Neural cell (in vitro differentiated cells): ENCODE results near the gene GAMT.

Source experiments
- RAD21 ChIP-seq: fragments of 450-650 bp; conservative IDR thresholded peaks from 2 replicates; pipeline ENCODE4 v1.6.1; 2014; ENCODE audit warnings: antibody characterized with exemption, mild to moderate bottlenecking, moderate library complexity
- REST ChIP-seq: IDR thresholded peaks from 2 replicates; pipeline ENCODE4 v1.6.1; 2012; ENCODE audit warnings: borderline replicate concordance
- TAF1 ChIP-seq: IDR thresholded peaks from 2 replicates; pipeline ENCODE4 v1.6.1; 2012; ENCODE audit warnings: low read depth
- TF ChIP-seq, protein P1 (sequence below): fragments of 450-650 bp; IDR thresholded peaks from 2 replicates; pipeline ENCODE4 v1.5.1; 2014; ENCODE audit warnings: antibody characterized with exemption, mild to moderate bottlenecking, moderate library complexity; ENCODE audit not compliant: poor library complexity, severe bottlenecking

DNA sequence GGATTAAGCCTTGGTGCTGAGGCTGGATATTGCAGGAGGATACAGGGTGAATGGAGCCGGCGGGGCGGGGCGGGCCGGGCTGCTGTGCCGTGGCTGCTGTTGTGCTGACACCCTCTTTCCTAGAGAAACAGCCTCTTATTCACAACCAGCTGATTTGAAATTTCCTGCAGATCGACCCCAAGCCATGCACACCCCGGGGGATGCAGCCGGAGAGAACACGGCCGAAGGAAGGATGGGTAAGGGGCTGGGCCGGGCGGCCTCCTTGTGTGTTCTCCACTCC is 17.1 kb upstream of the GAMT start:
- TF ChIP-seq REST (no peak), TAF1 (no peak), RAD21 (no peak)
- TF ChIP-seq, protein P1, sequence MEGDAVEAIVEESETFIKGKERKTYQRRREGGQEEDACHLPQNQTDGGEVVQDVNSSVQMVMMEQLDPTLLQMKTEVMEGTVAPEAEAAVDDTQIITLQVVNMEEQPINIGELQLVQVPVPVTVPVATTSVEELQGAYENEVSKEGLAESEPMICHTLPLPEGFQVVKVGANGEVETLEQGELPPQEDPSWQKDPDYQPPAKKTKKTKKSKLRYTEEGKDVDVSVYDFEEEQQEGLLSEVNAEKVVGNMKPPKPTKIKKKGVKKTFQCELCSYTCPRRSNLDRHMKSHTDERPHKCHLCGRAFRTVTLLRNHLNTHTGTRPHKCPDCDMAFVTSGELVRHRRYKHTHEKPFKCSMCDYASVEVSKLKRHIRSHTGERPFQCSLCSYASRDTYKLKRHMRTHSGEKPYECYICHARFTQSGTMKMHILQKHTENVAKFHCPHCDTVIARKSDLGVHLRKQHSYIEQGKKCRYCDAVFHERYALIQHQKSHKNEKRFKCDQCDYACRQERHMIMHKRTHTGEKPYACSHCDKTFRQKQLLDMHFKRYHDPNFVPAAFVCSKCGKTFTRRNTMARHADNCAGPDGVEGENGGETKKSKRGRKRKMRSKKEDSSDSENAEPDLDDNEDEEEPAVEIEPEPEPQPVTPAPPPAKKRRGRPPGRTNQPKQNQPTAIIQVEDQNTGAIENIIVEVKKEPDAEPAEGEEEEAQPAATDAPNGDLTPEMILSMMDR: no peak
